Measurements from ENCODE around the gene NELFE. TPM values are rescaled to one million over a fixed set of nuclear protein-coding genes. Genes with fewer than 3 reads are reported as not detected.

The NELFE gene
- total RNA-seq, 4 donors from 2014 or later = 58.8 to 96.6 (median 68.5) TPM

DNA sequence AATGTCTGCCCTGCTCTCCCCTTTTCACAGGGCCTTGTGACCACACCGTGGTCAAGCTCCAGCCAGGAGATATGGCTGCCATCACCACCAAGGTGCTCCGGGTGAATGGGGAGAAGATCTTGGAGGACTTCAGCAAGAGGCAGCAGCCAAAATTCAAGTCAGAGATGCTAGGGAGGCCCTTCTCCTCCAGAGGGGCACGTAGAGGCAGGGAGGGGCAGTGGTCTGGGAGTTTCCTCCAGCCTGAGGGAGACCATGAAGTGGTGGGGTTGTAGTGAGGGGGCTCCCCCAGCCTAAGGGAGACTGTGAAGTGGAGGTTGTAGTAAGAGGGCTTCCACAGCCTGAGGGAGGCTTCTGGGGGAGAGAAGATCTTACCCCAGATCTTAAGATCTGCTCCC lies 9.2 kb upstream of the NELFE start:
- TF ChIP-seq CTCF (IDR thresholded peaks at IDR 0.05; ENCODE audit: low read depth) = no peak

GRCh38 chr6:31966997-31967925 lies 8.5 kb upstream of the NELFE start:
- TF ChIP-seq CTCF (IDR thresholded peaks at IDR 0.05; ENCODE audit: low read depth) = no peak

DNA sequence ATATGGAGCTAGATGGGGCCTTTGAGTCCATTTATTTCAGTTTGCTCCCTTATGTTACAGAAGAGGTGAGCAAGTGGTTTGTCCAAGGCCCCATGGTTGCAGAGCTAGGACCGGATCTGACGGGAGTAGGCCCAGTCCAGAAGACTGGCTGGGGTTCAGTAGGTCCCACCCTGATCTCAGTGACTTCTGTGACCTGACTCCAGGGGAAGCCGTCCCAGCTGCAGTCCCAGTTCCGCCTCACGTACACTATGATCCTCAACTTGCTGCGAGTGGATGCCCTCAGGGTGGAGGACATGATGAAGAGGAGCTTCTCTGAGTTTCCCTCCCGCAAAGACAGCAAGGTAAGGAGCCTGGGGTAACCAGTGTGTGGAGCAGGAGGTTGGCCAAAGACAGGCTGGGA lies 7.7 kb upstream of the NELFE start:
- TF ChIP-seq CTCF (IDR thresholded peaks at IDR 0.05; ENCODE audit: low read depth) = no peak

- TF ChIP-seq CTCF (IDR thresholded peaks at IDR 0.05; ENCODE audit: low read depth) = no peak
Measured at GRCh38 chr6:31965700-31966099, 6.9 kb upstream of the NELFE start.

DNA sequence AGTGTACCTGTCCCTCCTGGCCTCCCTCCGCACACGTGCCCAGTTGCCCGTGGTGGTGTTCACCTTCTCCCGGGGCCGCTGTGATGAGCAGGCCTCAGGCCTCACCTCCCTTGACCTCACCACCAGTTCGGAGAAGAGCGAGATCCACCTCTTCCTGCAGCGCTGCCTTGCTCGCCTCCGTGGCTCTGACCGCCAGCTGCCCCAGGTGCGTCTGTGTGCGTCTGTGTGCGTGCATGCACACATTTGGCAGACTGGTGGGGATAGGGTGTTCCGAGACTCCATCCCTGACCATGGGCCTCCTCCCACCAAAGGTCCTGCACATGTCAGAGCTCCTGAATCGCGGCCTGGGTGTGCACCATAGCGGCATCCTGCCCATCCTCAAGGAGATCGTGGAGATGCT lies 5.2 kb upstream of the NELFE start:
- TF ChIP-seq CTCF (IDR thresholded peaks at IDR 0.05; ENCODE audit: low read depth) = no peak

- no peak for TF ChIP-seq CTCF (IDR thresholded peaks at IDR 0.05; ENCODE audit: low read depth)
Measured at GRCh38 chr6:31961616-31962015, 2.8 kb upstream of the NELFE start.

- no peak for TF ChIP-seq CTCF (IDR thresholded peaks at IDR 0.05; ENCODE audit: low read depth)
Measured at GRCh38 chr6:31958412-31958740, 395 bp downstream of the NELFE start.
